HG03280 (cell line): ENCODE results near the gene RAB4B.
"Not testable (repeated sequence)": the region's sequence is repeated elsewhere in the genome, so short reads cannot be mapped to it uniquely, and the experiment has no call there.

Source experiments
- ATAC-seq: cut with Tn5 transposase; IDR thresholded peaks from one replicate; pipeline ENCODE4 v1.9.1; 2021; ENCODE audit warnings: mild to moderate bottlenecking, moderate library complexity; ENCODE audit not compliant: unreplicated experiment

Gene RAB4B

DNA sequence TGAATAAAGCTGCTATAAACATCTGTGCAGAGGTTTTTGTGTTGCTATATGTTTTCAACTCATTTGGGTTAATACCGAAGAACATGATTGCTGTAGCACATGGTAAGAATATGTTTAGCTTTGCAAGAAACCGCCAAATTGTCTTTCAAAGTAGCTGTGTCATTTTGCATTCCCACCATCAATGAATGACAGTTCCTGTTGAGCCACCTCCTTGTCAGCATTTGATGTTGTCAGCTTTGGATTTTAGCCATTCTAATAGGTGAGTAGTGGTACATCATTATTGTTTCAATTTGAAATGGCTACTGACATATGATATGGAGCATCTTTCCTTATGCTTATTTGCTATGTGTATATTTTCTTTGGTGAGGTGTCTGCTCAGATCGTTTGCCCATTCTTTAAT, 64.0 kb downstream of the RAB4B start:
- not testable (repeated sequence) for ATAC-seq

DNA sequence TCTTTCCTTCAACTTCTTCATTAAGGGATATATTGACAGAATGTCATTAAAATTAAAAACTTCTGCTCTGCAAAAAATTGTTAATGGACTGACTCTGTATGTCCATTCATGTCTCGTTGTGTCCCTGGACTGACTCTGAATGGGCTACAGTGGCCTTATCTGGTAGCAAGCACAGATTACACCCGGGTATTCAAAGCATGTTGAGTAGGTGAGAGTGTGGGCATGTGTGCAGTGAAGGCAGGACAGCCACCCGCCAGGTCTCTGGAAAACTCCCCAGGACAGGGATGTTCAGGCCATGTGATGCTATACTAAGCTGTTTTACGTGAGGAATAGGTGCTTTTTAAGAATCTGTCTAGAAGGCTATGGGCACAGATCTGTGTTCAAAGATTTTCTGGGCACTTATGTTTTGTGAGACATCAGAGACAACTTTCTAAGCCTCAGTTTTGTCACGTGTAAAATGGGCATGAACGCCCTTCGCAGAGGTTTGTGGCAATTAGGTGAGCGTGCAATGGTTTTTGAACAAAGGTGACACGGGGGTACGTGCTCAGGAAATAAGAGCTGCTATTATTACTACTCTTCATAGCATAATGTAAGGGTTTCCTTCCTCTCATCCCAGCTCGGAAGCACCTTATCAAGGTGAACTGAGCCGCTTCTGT, 65.1 kb downstream of the RAB4B start:
- ATAC-seq: not testable (repeated sequence)

GRCh38 chr19:40843653-40844052, 65.6 kb downstream of the RAB4B start:
- ATAC-seq: not testable (repeated sequence)
